Loucy (cell line): ENCODE data around the gene STARD10.
A peak's percentile ranks its signal among the peaks of the same experiment; 100 is the strongest.

Source experiments
- H2AFZ ChIP-seq: fragments of 200-600 bp; sonication (generic); 2 replicates; pipeline ENCODE4 v1.6.0; 2016; ENCODE audit warnings: antibody characterized with exemption, mild to moderate bottlenecking, low read length, moderate library complexity
- H3F3A ChIP-seq: fragments of 200-600 bp; 2 replicates; pipeline ENCODE4 v1.6.0; 2016; ENCODE audit warnings: antibody characterized with exemption, low read depth, mild to moderate bottlenecking
- H3K27me3 ChIP-seq: fragments of 200-600 bp; sonication (generic); 2 replicates; pipeline ENCODE4 v1.6.1; 2014; ENCODE audit warnings: low read length, mild to moderate bottlenecking; ENCODE audit not compliant: insufficient read depth, poor library complexity, severe bottlenecking
- H3K36me3 ChIP-seq: fragments of 200-600 bp; sonication (generic); 2 replicates; pipeline ENCODE4 v1.6.1; 2016; ENCODE audit warnings: low read length; ENCODE audit not compliant: insufficient read depth
- H3K4me1 ChIP-seq: fragments of 200-600 bp; sonication (generic); 2 replicates; pipeline ENCODE4 v1.5.1; 2014; ENCODE audit warnings: low read length, mild to moderate bottlenecking; ENCODE audit not compliant: insufficient read depth, poor library complexity, severe bottlenecking
- H3K4me2 ChIP-seq: fragments of 200-600 bp; sonication (generic); 2 replicates; pipeline ENCODE4 v1.6.0; 2014; ENCODE audit warnings: antibody characterized with exemption, low read length, low read depth, mild to moderate bottlenecking; ENCODE audit not compliant: poor library complexity, severe bottlenecking
- H3K4me3 ChIP-seq: fragments of 200-600 bp; sonication (generic); 2 replicates; pipeline ENCODE4 v1.5.1; 2014; ENCODE audit warnings: low read length, mild to moderate bottlenecking, mixed read lengths; ENCODE audit not compliant: poor library complexity, severe bottlenecking
- H3K79me2 ChIP-seq: fragments of 200-600 bp; sonication (generic); 2 replicates; pipeline ENCODE4 v1.6.1; 2014; ENCODE audit warnings: low read length; ENCODE audit not compliant: insufficient read depth
- H3K9ac ChIP-seq: fragments of 200-600 bp; sonication (generic); 2 replicates; pipeline ENCODE4 v1.6.0; 2014; ENCODE audit warnings: mild to moderate bottlenecking, low read depth, low read length, moderate library complexity; ENCODE audit not compliant: poor library complexity, severe bottlenecking
- H3K9me2 ChIP-seq: fragments of 200-600 bp; sonication (generic); replicated peaks from 2 replicates; pipeline ENCODE4 v1.6.1; 2016; ENCODE audit warnings: low read depth, low read length, mixed read lengths
- H3K9me3 ChIP-seq: fragments of 200-600 bp; sonication (generic); 2 replicates; pipeline ENCODE4 v1.6.1; 2014; ENCODE audit warnings: mild to moderate bottlenecking, antibody characterized with exemption, low read length, low read depth; ENCODE audit not compliant: insufficient read depth
- H4K20me1 ChIP-seq: fragments of 200-600 bp; sonication (generic); 2 replicates; pipeline ENCODE4 v1.6.0; 2014; ENCODE audit warnings: antibody characterized with exemption, low read length, mild to moderate bottlenecking; ENCODE audit not compliant: insufficient read depth, poor library complexity, severe bottlenecking
- CTCF ChIP-seq: fragments of 200-600 bp; sonication (generic); conservative IDR thresholded peaks from 2 replicates; pipeline ENCODE4 v1.5.1; 2014; ENCODE audit warnings: mild to moderate bottlenecking, antibody characterized with exemption, low read length
- EZH2phosphoT487 ChIP-seq: fragments of 200-600 bp; IDR thresholded peaks from 2 replicates; pipeline ENCODE4 v1.6.1; 2018; ENCODE audit warnings: antibody characterized with exemption, mild to moderate bottlenecking, moderate library complexity, borderline replicate concordance

STARD10 gene

GRCh38 chr11:72741429-72741833, 52.4 kb downstream of the STARD10 start:
- Histone ChIP-seq H3K79me2 (peaks cover 55% of the 10 kb centered on the region; the same call in 1 of the 2 replicates), H3K4me1 (peaks cover 50% of the 10 kb centered on the region), H3F3A (no peaks in the 10 kb centered on the region), H3K9ac (peak overlapping the region; percentile 31), H3K9me3 (no peaks in the 10 kb centered on the region), H3K9me2 (no peaks in the 10 kb centered on the region), H3K4me3 (peak overlapping the region; percentile 54), H3K27me3 (no peaks in the 10 kb centered on the region), H3K36me3 (no peaks in the 10 kb centered on the region), H2AFZ (no peak overlapping the region), H3K4me2 (peak overlapping the region; percentile 71), H4K20me1 (peaks cover 13% of the 10 kb centered on the region)
- TF ChIP-seq EZH2phosphoT487 (no peak), CTCF (no peak)

GRCh38 chr11:72740562-72741428, 53.1 kb downstream of the STARD10 start:
- Histone ChIP-seq H3F3A (no peaks in the 10 kb centered on the region), H2AFZ (no peak overlapping the region), H3K9me2 (no peaks in the 10 kb centered on the region), H3K79me2 (peaks cover 56% of the 10 kb centered on the region; the same call in 1 of the 2 replicates), H3K9ac (peak overlapping the region; percentile 31), H3K4me1 (peaks cover 53% of the 10 kb centered on the region), H4K20me1 (peaks cover 17% of the 10 kb centered on the region), H3K4me3 (peak overlapping the region; percentile 54), H3K4me2 (peak overlapping the region; percentile 71), H3K9me3 (no peaks in the 10 kb centered on the region), H3K36me3 (no peaks in the 10 kb centered on the region), H3K27me3 (no peaks in the 10 kb centered on the region)
- no peak for TF ChIP-seq EZH2phosphoT487

- TF ChIP-seq EZH2phosphoT487 (no peak), CTCF (no peak)
- H3K9ac ChIP-seq = no peak overlapping the region
- no peaks in the 10 kb centered on the region for H3F3A ChIP-seq
- no peak overlapping the region for H3K4me3 ChIP-seq
- H3K79me2 ChIP-seq = peaks cover 52% of the 10 kb centered on the region; the same call in 1 of the 2 replicates
- H3K4me1 ChIP-seq = peaks cover 53% of the 10 kb centered on the region
- H3K27me3 ChIP-seq = no peaks in the 10 kb centered on the region
- no peaks in the 10 kb centered on the region for H3K36me3 ChIP-seq
- H2AFZ ChIP-seq = no peak overlapping the region
- peaks cover 17% of the 10 kb centered on the region for H4K20me1 ChIP-seq
- H3K9me3 ChIP-seq = no peaks in the 10 kb centered on the region
- no peaks in the 10 kb centered on the region for H3K9me2 ChIP-seq
- peak overlapping the region; percentile 71 for H3K4me2 ChIP-seq
Measured at GRCh38 chr11:72740060-72740424, 53.8 kb downstream of the STARD10 start.
